ENCODE results near the gene ZNFX1. TPM values are rescaled to one million over a fixed set of nuclear protein-coding genes. Genes with fewer than 3 reads are reported as not detected.
A peak's percentile ranks its signal among the peaks of the same experiment; 100 is the strongest.

Gene ZNFX1
- total and polyA plus RNA-seq, 11 donors: 6.4 to 55.8 (median 26.4) TPM

DNA sequence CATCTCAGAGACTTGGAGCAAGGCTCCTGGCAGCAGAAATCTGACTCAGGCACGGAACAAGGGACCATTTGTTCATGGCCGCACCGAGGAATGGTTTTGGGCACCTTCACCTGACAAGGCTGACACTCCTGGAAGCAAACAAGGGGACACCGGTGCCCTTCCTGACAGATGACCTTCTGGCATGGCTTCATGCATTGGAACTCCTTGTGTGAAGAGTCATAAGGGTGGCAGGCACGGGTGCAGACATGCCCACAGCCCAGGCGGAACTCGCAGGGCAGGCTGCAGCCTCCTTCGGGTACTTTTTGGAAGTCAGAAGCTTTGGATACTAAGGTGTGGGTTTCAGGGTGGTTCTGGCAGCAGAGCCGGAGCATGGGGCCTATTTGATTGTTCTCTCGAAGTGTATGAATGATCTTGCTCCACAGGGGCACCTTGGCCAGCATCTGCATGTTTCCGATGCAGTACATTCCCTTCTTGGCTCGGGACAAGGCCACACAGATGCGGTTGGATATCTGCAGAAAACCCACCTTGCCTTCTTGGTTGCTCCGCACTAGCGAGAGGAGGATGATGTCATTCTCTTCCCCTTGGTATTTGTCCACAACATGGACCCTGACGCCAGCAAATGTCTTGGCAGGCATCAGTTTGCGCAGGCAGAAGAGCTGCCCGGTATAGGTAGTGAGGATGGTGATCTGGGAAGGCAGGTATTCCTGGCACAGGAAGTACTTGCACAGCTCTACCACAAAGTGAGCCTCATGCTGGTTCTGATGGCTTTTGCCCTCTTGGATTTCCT is 28.8 kb downstream of the ZNFX1 start:
- 82 to 88% (median 84%) methylated on average over 13 to 18 of the region's 18 CpGs for WGBS, 4 donors
- DNase-seq: no peak
- no peak overlapping the region for H3K27ac ChIP-seq

DNA sequence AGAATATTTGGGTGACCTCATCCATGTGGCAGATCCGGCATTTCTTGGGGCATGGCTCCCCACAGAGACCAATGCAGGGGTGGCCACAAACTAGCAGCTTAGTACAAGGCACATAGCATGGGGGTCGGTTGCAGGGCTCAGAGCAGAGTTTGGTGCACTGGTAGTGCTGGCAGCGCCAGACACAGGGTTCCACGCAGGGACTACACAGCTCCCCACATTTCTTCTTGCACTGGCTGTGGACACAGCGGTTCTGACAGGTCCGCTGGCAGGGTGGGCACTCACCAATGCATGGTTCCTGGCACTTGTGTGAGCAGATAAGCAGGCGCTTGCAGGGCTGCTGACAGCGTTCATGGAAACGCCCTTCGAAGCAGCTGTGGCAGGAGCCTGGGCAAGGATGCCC is 29.6 kb downstream of the ZNFX1 start:
- H3K27ac ChIP-seq: peak overlapping the region in 1 of 12 donors; percentile 20
- ATAC-seq (no peak), DNase-seq (no peak)
- TF ChIP-seq POLR2A (IDR thresholded peaks at IDR 0.05): no peak
- TF ChIP-seq, protein P1, sequence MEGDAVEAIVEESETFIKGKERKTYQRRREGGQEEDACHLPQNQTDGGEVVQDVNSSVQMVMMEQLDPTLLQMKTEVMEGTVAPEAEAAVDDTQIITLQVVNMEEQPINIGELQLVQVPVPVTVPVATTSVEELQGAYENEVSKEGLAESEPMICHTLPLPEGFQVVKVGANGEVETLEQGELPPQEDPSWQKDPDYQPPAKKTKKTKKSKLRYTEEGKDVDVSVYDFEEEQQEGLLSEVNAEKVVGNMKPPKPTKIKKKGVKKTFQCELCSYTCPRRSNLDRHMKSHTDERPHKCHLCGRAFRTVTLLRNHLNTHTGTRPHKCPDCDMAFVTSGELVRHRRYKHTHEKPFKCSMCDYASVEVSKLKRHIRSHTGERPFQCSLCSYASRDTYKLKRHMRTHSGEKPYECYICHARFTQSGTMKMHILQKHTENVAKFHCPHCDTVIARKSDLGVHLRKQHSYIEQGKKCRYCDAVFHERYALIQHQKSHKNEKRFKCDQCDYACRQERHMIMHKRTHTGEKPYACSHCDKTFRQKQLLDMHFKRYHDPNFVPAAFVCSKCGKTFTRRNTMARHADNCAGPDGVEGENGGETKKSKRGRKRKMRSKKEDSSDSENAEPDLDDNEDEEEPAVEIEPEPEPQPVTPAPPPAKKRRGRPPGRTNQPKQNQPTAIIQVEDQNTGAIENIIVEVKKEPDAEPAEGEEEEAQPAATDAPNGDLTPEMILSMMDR (IDR thresholded peaks at IDR 0.05): no peak
- H3K36me3 ChIP-seq: peaks cover under 1 to 100% (median 97%) of the 10 kb centered on the region in 9 donors
- no peak overlapping the region for H3K4me3 ChIP-seq
- H3K9me3 ChIP-seq: no peaks in the 10 kb centered on the region
- intact Hi-C loops (cut with DNase I): no loop called here
- peaks cover 0 to 27% (median 16%) of the 10 kb centered on the region in 12 donors for H3K4me1 ChIP-seq
- no peaks in the 10 kb centered on the region for H3K27me3 ChIP-seq
- 56 to 75% (median 65%) methylated on average over 5 to 10 of the region's 10 CpGs for WGBS, 4 donors

More for the DNA sequence above, 28.8 kb downstream of the ZNFX1 start:
- no peak overlapping the region for H3K4me3 ChIP-seq
- no peaks in the 10 kb centered on the region for H3K9me3 ChIP-seq
- H3K4me1 ChIP-seq: peaks cover 0 to 27% (median 16%) of the 10 kb centered on the region in 12 donors
- H3K27me3 ChIP-seq: no peaks in the 10 kb centered on the region
- intact Hi-C loops (cut with DNase I): no loop called here
- ATAC-seq: no peak
- H3K36me3 ChIP-seq: peaks cover 0 to 100% (median 97%) of the 10 kb centered on the region in 9 donors
- TF ChIP-seq, protein P1 (IDR thresholded peaks at IDR 0.05): no peak
- no peak for TF ChIP-seq POLR2A (IDR thresholded peaks at IDR 0.05)

DNA sequence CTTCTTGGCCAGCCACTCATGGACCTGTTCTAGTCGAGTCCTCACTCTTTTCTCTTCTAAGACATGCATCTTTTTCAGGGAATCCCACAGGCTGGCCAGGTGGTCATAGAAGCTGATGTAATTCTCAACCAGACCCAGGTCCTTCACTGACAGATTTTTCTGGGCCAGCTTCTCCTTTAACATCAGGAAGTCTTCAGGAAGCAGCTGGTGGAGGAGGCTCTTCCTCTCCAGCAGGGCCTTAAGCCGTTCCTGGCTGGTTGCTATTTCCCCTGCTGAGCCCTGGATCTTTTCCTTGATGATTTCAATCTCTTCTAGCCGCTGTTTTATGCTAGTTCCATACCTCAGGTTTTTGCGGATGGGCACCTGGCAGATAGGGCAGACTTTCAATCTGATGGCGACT is 30.1 kb downstream of the ZNFX1 start:
- TF ChIP-seq, protein P1 (IDR thresholded peaks at IDR 0.05): no peak
- no peak for TF ChIP-seq POLR2A (IDR thresholded peaks at IDR 0.05)
- Histone ChIP-seq H3K4me1 (peaks cover 0 to 27% (median 16%) of the 10 kb centered on the region in 12 donors), H3K4me3 (no peak overlapping the region), H3K9me3 (no peaks in the 10 kb centered on the region), H3K27ac (peak overlapping the region in 1 of 12 donors; percentile 20), H3K36me3 (peaks cover 2 to 100% (median 97%) of the 10 kb centered on the region in 9 donors), H3K27me3 (no peaks in the 10 kb centered on the region)
- ATAC-seq (peak in 1 of 4 donors; percentile 48), DNase-seq (no peak)
- intact Hi-C loops (cut with DNase I): no loop called here
- 51 to 59% (median 55%) methylated on average over 5 of the region's 5 CpGs for WGBS, 4 donors

DNA sequence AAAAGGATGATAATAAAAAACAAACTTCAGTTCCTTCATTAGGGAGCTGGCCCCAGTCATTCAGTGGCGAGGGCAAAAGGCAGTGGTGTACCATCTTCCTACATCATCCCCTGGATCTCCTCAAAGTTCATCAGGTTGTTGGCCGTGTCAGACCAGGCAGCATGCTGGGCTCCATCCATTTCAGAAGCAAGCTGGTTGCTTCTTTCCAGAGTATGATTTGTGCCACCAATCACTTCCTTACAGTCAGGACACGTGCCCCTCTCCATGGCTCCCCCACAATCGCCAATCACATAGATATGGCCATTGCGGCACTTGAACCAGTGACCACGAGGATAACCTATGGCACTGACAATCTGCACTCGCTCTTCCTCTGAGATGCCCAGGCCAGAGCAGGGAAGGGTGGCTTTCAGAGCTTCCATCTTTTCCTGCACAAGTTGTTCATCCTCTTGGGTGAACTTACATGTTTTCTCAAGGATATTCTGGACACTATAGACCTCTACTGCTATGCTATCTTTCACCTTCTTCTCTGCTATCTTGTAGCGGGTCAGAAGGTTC is 30.6 kb downstream of the ZNFX1 start:
- peaks cover 2 to 100% (median 97%) of the 10 kb centered on the region in 9 donors for H3K36me3 ChIP-seq
- H3K27ac ChIP-seq: no peak overlapping the region
- H3K27me3 ChIP-seq: no peaks in the 10 kb centered on the region
- H3K4me1 ChIP-seq: peaks cover 0 to 27% (median 16%) of the 10 kb centered on the region in 12 donors
- no peak overlapping the region for H3K4me3 ChIP-seq
- WGBS, 4 donors: 87 to 91% (median 88%) methylated on average over 8 of the region's 8 CpGs
- no peaks in the 10 kb centered on the region for H3K9me3 ChIP-seq
- ATAC-seq (no peak), DNase-seq (no peak)
- intact Hi-C loops (cut with DNase I): no loop called here
- TF ChIP-seq, protein P1 (IDR thresholded peaks at IDR 0.05): no peak
- TF ChIP-seq POLR2A (IDR thresholded peaks at IDR 0.05): no peak

Data from heart left ventricle (tissue), 16 donors.